ENCODE data around the gene BABAM2.
A peak's percentile ranks its signal among the peaks of the same experiment; 100 is the strongest.
"Not testable (repeated sequence)": the region's sequence is repeated elsewhere in the genome, so short reads cannot be mapped to it uniquely, and the experiment has no call there.

The BABAM2 gene

GRCh38 chr2:28225473-28226080 lies 335.0 kb downstream of the BABAM2 start:
- in situ Hi-C loops (cut with HindIII; ENCODE audit: low pct_ligation_motif_present, low pct_unique_long_range_greater_than_20kb, low sequenced_read_pairs): no loop called here
- no peak for DNase-seq

GRCh38 chr2:28226558-28226957 lies 336.0 kb downstream of the BABAM2 start:
- in situ Hi-C loops (cut with HindIII; ENCODE audit: low pct_ligation_motif_present, low pct_unique_long_range_greater_than_20kb, low sequenced_read_pairs): no loop called here

GRCh38 chr2:28227498-28227897 lies 337.0 kb downstream of the BABAM2 start:
- in situ Hi-C loops (cut with HindIII; ENCODE audit: low pct_ligation_motif_present, low pct_unique_long_range_greater_than_20kb, low sequenced_read_pairs): no loop called here
- no peak for DNase-seq

More at GRCh38 chr2:28226558-28226957, 336.0 kb downstream of the BABAM2 start:
- no peak for DNase-seq

GRCh38 chr2:28228434-28228995 lies 338.0 kb downstream of the BABAM2 start:
- in situ Hi-C loops (cut with HindIII; ENCODE audit: low pct_ligation_motif_present, low pct_unique_long_range_greater_than_20kb, low sequenced_read_pairs): no loop called here
- DNase-seq: peak; percentile 15

GRCh38 chr2:28231110-28231631 lies 340.6 kb downstream of the BABAM2 start:
- in situ Hi-C loops (cut with HindIII; ENCODE audit: low pct_ligation_motif_present, low pct_unique_long_range_greater_than_20kb, low sequenced_read_pairs): no loop called here
- DNase-seq: peak; percentile 38

GRCh38 chr2:28232295-28232694 lies 341.8 kb downstream of the BABAM2 start:
- in situ Hi-C loops (cut with HindIII; ENCODE audit: low pct_ligation_motif_present, low pct_unique_long_range_greater_than_20kb, low sequenced_read_pairs): no loop called here
- DNase-seq: no peak

- in situ Hi-C loops (cut with HindIII; ENCODE audit: low pct_ligation_motif_present, low pct_unique_long_range_greater_than_20kb, low sequenced_read_pairs): no loop called here
- DNase-seq: peak; percentile 87
Observed at GRCh38 chr2:28233164-28233676, 342.7 kb downstream of the BABAM2 start.

GRCh38 chr2:28234807-28235206 lies 344.3 kb downstream of the BABAM2 start:
- in situ Hi-C loops (cut with HindIII; ENCODE audit: low pct_ligation_motif_present, low pct_unique_long_range_greater_than_20kb, low sequenced_read_pairs): no loop called here
- DNase-seq: no peak

GRCh38 chr2:28239207-28239606 lies 348.7 kb downstream of the BABAM2 start:
- in situ Hi-C loops (cut with HindIII; ENCODE audit: low pct_ligation_motif_present, low pct_unique_long_range_greater_than_20kb, low sequenced_read_pairs): no loop called here
- DNase-seq: no peak

GRCh38 chr2:28240937-28241336 lies 350.4 kb downstream of the BABAM2 start:
- in situ Hi-C loops (cut with HindIII; ENCODE audit: low pct_ligation_motif_present, low pct_unique_long_range_greater_than_20kb, low sequenced_read_pairs): no loop called here
- DNase-seq: no peak

GRCh38 chr2:28247290-28247689 lies 356.8 kb downstream of the BABAM2 start:
- DNase-seq: no peak
- in situ Hi-C loops (cut with HindIII; ENCODE audit: low pct_ligation_motif_present, low pct_unique_long_range_greater_than_20kb, low sequenced_read_pairs): no loop called here

- DNase-seq: no peak
- in situ Hi-C loops (cut with HindIII; ENCODE audit: low pct_ligation_motif_present, low pct_unique_long_range_greater_than_20kb, low sequenced_read_pairs): no loop called here
Observed at GRCh38 chr2:28247734-28248133, 357.2 kb downstream of the BABAM2 start.

GRCh38 chr2:28248511-28248910 lies 358.0 kb downstream of the BABAM2 start:
- no peak for DNase-seq
- in situ Hi-C loops (cut with HindIII; ENCODE audit: low pct_ligation_motif_present, low pct_unique_long_range_greater_than_20kb, low sequenced_read_pairs): no loop called here

GRCh38 chr2:28250006-28250405 lies 359.5 kb downstream of the BABAM2 start:
- in situ Hi-C loops (cut with HindIII; ENCODE audit: low pct_ligation_motif_present, low pct_unique_long_range_greater_than_20kb, low sequenced_read_pairs): no loop called here
- DNase-seq: peak; percentile 67

- in situ Hi-C loops (cut with HindIII; ENCODE audit: low pct_ligation_motif_present, low pct_unique_long_range_greater_than_20kb, low sequenced_read_pairs): no loop called here
- no peak for DNase-seq
Observed at GRCh38 chr2:28251337-28251736, 360.8 kb downstream of the BABAM2 start.

- no peak for DNase-seq
- in situ Hi-C loops (cut with HindIII; ENCODE audit: low pct_ligation_motif_present, low pct_unique_long_range_greater_than_20kb, low sequenced_read_pairs): no loop called here
Observed at GRCh38 chr2:28252311-28252710, 361.8 kb downstream of the BABAM2 start.

- in situ Hi-C loops (cut with HindIII; ENCODE audit: low pct_ligation_motif_present, low pct_unique_long_range_greater_than_20kb, low sequenced_read_pairs): no loop called here
Observed at GRCh38 chr2:28253543-28253942, 363.0 kb downstream of the BABAM2 start.

GRCh38 chr2:28255231-28255630 lies 364.7 kb downstream of the BABAM2 start:
- DNase-seq: not testable (repeated sequence)

More at GRCh38 chr2:28253543-28253942, 363.0 kb downstream of the BABAM2 start:
- DNase-seq: no peak

GRCh38 chr2:28257182-28257581 lies 366.7 kb downstream of the BABAM2 start:
- no peak for DNase-seq
- in situ Hi-C loops (cut with HindIII; ENCODE audit: low pct_ligation_motif_present, low pct_unique_long_range_greater_than_20kb, low sequenced_read_pairs): no loop called here

More at GRCh38 chr2:28255231-28255630, 364.7 kb downstream of the BABAM2 start:
- in situ Hi-C loops (cut with HindIII; ENCODE audit: low pct_ligation_motif_present, low pct_unique_long_range_greater_than_20kb, low sequenced_read_pairs): not testable (repeated sequence)

GRCh38 chr2:28259226-28259625 lies 368.7 kb downstream of the BABAM2 start:
- in situ Hi-C loops (cut with HindIII; ENCODE audit: low pct_ligation_motif_present, low pct_unique_long_range_greater_than_20kb, low sequenced_read_pairs); DNase-seq: not testable (repeated sequence)

Measured in ACHN (cell line).